Transverse colon (tissue), 4 donors: Measurements from ENCODE around the gene PSG5.
"Not testable (repeated sequence)": the region's sequence is repeated elsewhere in the genome, so short reads cannot be mapped to it uniquely, and the experiment has no call there.

ENCODE experiments used
- CTCF ChIP-seq, 5 experiments: fragments of 200-600 bp in 3 of 5; fragments of 450-650 bp in 2 of 5; sonication (generic) in 3 of 5; IDR thresholded peaks; 1 replicate in 2 of 5; 2 replicates in 3 of 5; pipeline ENCODE4 v1.5.1; 2016 to 2017; ENCODE audit warnings: antibody characterized with exemption in 5 of 5, inconsistent platforms in 3 of 5, mild to moderate bottlenecking in 2 of 5, moderate library complexity in 1 of 5
- POLR2A ChIP-seq: fragments of 450-650 bp; IDR thresholded peaks from one replicate; pipeline ENCODE4 v1.6.1; 2016; ENCODE audit warnings: antibody characterized with exemption, mild to moderate bottlenecking, moderate library complexity
- POLR2AphosphoS5 ChIP-seq, 3 donors: sonication (generic); formaldehyde crosslinking; IDR thresholded peaks; one replicate each; pipeline ENCODE4 v1.6.1; 2016; ENCODE audit warnings: antibody characterized with exemption in 3 of 3

- TF ChIP-seq POLR2AphosphoS5 (IDR thresholded peaks at IDR 0.05); CTCF (IDR thresholded peaks at IDR 0.05); POLR2A: not testable (repeated sequence)
Measured at GRCh38 chr19:43188092-43188491, 1.8 kb upstream of the PSG5 start.
